ENCODE results near the gene PLA2R1. TPM values are rescaled to one million over a fixed set of nuclear protein-coding genes. Genes with fewer than 3 reads are reported as not detected.
A peak's percentile ranks its signal among the peaks of the same experiment; 100 is the strongest.

Gene PLA2R1
- total RNA-seq, 1 donor from 2014 or later = 2.1 TPM

DNA sequence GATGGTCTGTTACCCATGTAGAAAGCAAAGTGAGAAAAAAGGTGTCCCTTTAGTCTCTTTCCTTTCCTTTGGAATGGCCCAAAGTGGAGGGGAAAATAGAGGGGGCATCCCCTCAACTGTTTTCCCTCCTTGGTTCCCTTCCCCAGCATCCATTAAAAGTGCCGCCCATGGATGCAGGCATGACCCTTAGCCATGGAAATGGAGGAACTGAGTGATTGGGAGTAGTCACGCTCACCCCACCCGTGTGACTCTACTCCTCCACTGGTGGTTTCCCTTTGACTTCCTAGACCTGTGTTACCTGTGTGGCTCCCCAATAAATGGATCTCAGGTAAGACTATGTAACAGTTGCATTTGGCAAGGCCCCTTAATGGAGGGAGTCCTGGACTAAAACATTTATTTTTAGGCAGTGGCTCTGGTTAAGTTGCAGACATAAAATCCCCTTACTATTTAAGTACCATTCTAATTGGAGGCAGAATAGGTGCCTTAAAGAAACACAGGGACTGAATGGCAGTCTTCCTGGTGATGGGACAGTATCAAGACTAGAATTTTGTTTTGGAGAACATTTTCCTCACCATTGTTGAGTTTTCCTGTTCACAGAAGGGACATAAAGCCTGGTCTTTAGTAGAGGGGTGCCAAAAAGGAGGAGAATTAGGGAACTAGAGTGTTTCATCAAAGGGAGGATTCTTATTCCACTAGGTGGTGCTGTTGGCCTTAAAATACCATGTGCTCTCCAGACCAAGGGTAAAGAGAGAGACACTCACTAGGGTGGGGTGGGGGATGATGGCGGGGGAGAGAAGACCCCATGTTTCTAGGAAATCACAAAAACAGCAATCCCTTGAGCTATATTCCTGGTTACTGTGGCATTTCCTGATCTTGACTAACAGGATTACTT is 25.7 kb upstream of the PLA2R1 start:
- DNase-seq (ENCODE audit: low read depth) (no peak), FAIRE-seq (no peak)

DNA sequence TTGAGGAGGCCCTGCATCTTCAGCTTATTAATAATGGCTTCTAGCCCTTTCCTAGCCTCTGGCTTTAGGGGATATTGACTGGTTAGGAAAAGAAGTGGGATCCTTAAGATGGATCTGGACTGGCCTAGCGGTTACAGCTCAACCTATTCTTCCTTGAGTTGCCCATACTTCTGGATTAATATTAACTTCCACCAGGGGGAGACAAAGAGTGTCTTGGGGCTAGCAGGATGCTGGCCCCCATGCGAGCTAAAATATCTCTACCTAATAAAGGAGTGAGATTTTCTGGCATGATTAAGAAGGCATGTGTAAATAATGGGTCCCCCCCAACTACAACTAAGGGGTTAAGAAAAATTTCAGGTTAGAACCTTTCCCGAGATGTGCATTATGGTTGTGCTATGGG is 23.2 kb upstream of the PLA2R1 start:
- TF ChIP-seq, protein P1, sequence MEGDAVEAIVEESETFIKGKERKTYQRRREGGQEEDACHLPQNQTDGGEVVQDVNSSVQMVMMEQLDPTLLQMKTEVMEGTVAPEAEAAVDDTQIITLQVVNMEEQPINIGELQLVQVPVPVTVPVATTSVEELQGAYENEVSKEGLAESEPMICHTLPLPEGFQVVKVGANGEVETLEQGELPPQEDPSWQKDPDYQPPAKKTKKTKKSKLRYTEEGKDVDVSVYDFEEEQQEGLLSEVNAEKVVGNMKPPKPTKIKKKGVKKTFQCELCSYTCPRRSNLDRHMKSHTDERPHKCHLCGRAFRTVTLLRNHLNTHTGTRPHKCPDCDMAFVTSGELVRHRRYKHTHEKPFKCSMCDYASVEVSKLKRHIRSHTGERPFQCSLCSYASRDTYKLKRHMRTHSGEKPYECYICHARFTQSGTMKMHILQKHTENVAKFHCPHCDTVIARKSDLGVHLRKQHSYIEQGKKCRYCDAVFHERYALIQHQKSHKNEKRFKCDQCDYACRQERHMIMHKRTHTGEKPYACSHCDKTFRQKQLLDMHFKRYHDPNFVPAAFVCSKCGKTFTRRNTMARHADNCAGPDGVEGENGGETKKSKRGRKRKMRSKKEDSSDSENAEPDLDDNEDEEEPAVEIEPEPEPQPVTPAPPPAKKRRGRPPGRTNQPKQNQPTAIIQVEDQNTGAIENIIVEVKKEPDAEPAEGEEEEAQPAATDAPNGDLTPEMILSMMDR (IDR thresholded peaks at IDR 0.05; ENCODE audit: insufficient read depth, low read length, severe bottlenecking) = no peak
- FAIRE-seq (no peak), DNase-seq (ENCODE audit: low read depth) (no peak)
- Histone ChIP-seq H3K36me3 (ENCODE audit: control insufficient read depth, insufficient read depth, low read length) (no peaks in the 10 kb centered on the region), H3K27me3 (ENCODE audit: control insufficient read depth, insufficient read depth, low read length) (no peaks in the 10 kb centered on the region), H3K4me3 (ENCODE audit: low read depth, low read length) (no peak overlapping the region)

More for the DNA sequence above, 25.7 kb upstream of the PLA2R1 start:
- Histone ChIP-seq H3K4me3 (ENCODE audit: low read depth, low read length) (no peak overlapping the region), H3K27me3 (ENCODE audit: control insufficient read depth, insufficient read depth, low read length) (no peaks in the 10 kb centered on the region), H3K36me3 (ENCODE audit: control insufficient read depth, insufficient read depth, low read length) (no peaks in the 10 kb centered on the region)
- TF ChIP-seq, protein P1 (IDR thresholded peaks at IDR 0.05; ENCODE audit: insufficient read depth, low read length, severe bottlenecking) = peak; percentile 30

DNA sequence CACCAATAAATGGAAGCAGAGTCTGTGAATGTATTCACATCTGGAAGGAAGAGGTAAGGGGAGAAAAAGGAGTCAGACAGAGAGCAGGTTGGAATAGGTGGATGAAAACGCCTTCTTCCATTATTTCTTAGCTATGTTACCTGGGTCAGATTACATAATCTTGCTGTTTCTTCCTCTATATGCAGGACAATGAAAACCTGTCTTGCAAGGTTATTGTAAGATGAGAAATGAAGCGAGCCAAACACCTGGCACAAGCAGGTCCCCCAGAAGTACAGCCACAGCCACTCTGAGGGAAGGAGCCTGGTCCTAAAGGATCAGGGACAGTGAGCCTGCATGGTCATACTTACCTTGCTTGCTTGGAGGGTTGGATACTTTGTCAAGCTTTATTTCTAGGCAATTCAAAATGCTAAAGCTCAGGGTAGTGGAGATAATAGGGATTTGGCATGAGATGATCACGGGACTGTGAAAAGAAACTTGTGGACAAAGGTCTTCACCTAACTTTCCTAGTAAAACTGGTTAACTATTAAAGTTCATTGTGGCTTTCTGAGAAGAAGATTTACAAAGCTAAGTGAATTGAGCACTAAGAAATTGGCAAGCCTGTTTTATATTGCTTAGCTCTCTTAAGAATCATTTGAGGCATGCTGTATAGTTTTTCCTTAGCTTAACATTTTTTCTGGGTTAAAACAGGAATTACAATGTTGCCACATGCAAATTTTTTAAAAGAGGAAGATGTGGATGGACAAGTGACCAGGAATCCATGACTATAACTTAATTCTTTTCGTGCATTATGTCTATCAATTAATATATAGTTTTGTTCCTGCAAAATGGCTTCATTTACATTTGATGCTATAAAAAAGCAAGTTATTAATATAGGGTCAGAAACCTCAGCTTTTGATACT is 15.7 kb upstream of the PLA2R1 start:
- TF ChIP-seq, protein P1 (IDR thresholded peaks at IDR 0.05; ENCODE audit: insufficient read depth, low read length, severe bottlenecking) = no peak
- H3K36me3 ChIP-seq (ENCODE audit: control insufficient read depth, insufficient read depth, low read length) = no peaks in the 10 kb centered on the region
- FAIRE-seq (peak; percentile 7), DNase-seq (ENCODE audit: low read depth) (peak; percentile 58)
- no peaks in the 10 kb centered on the region for H3K27me3 ChIP-seq (ENCODE audit: control insufficient read depth, insufficient read depth, low read length)
- H3K4me3 ChIP-seq (ENCODE audit: low read depth, low read length) = no peak overlapping the region

DNA sequence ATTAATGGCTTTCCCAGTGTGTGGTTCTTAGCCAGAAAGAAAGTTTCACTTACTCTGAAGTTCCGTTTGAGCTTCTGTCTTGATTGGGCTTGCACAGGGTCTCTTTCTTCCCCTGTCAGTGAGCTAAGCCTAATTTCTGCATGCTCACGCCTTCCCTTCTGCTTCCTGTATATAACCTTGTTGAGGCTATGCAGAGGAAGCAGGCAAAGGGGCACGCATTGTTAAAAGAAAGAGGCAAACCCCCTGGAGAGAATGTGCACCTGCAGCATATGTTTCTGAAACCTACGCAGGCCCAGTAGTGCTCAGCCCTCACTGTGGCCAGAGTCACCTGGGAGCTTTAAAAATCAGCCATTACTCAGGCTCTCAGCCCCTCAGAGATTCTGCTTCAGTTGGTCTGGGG is 14.5 kb upstream of the PLA2R1 start:
- peaks cover 2% of the 10 kb centered on the region for H3K27me3 ChIP-seq (ENCODE audit: control insufficient read depth, insufficient read depth, low read length)
- no peak for DNase-seq (ENCODE audit: low read depth)
- no peak overlapping the region for H3K4me3 ChIP-seq (ENCODE audit: low read depth, low read length)
- TF ChIP-seq, protein P1 (IDR thresholded peaks at IDR 0.05; ENCODE audit: insufficient read depth, low read length, severe bottlenecking) = no peak
- no peaks in the 10 kb centered on the region for H3K36me3 ChIP-seq (ENCODE audit: control insufficient read depth, insufficient read depth, low read length)
- FAIRE-seq = no peak

DNA sequence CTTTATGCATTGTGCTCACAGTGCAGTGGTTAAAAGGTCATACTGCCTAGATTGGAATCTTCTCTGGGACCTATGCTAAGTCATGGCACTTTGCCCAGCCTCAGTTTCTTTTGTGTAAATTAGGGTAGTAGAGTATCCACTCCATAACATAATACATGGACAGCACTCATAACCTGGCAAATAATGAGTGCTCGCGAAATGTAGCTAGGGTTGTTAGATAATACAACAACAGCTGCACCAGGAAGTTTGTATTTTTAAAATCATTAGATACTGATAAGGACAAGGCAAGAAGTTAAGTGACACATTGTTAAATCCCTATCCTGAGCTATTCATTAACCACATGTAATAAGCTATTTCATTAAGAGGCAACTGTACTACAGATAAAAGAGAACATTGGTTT is 13.8 kb upstream of the PLA2R1 start:
- FAIRE-seq (no peak), DNase-seq (ENCODE audit: low read depth) (no peak)
- TF ChIP-seq, protein P1 (IDR thresholded peaks at IDR 0.05; ENCODE audit: insufficient read depth, low read length, severe bottlenecking) = no peak
- Histone ChIP-seq H3K36me3 (ENCODE audit: control insufficient read depth, insufficient read depth, low read length) (no peaks in the 10 kb centered on the region), H3K4me3 (ENCODE audit: low read depth, low read length) (no peak overlapping the region), H3K27me3 (ENCODE audit: control insufficient read depth, insufficient read depth, low read length) (peaks cover 2% of the 10 kb centered on the region)
